ENCODE results near the gene MYZAP.

- no peak for TF ChIP-seq CTCF (conservative IDR thresholded peaks at IDR 0.05)
- no peak for TF ChIP-seq EZH2 (IDR thresholded peaks at IDR 0.05; ENCODE audit: low read depth)
Measured at GRCh38 chr15:57550640-57551039, 41.1 kb upstream of the MYZAP start.

All from PC-9 (cell line).